SK-N-SH (cell line): ENCODE measurements around the gene NAPG. TPM values are rescaled to one million over a fixed set of nuclear protein-coding genes. Genes with fewer than 3 reads are reported as not detected.

Source experiments
- CTCF ChIA-PET: fragments of 300-600, 350-600 bp; formaldehyde crosslinking; extraction: SDS; loops from one replicate; lab custom pipeline; 2021; lab: Yijun Ruan, JAX
- POLR2A ChIA-PET: fragments of 350-600 bp; sonication (Branson Sonifier 250); formaldehyde crosslinking; extraction: SDS; loops from one replicate; lab custom pipeline; 2020; ENCODE audit warnings: antibody characterized with exemption, inconsistent platforms; lab: Yijun Ruan, JAX
- DNase-seq: peaks from one replicate; pipeline ENCODE4 v3.0.0; 2012
- H2AFZ ChIP-seq: fragments of 200-600 bp; sonication (generic); 2 replicates; pipeline ENCODE4 v1.8.1; 2016; ENCODE audit warnings: antibody characterized with exemption, mild to moderate bottlenecking, low read depth
- H3F3A ChIP-seq: fragments of 200-600 bp; sonication (generic); replicated peaks from 2 replicates; pipeline ENCODE3; 2016; ENCODE audit warnings: antibody characterized with exemption, mild to moderate bottlenecking; ENCODE audit not compliant: insufficient read depth
- H3K27ac ChIP-seq, 2 experiments: fragments of 200-500 bp in 1 of 2; fragments of 200-600 bp in 1 of 2; sonication (Bioruptor generic) in 1 of 2; sonication (generic), shearing (Covaris generic) in 1 of 2; 2 replicates each; pipeline versions ENCODE4 v1.5.1 to v1.6.1; 2014 to 2016; ENCODE audit warnings: low read depth in 2 of 2, inconsistent platforms in 1 of 2, low read length in 1 of 2, mild to moderate bottlenecking in 1 of 2, mixed read lengths in 1 of 2
- H3K27me3 ChIP-seq: fragments of 200-600 bp; sonication (generic), shearing (Covaris generic); 2 replicates; pipeline ENCODE4 v1.6.1; 2016; ENCODE audit warnings: mixed run types; ENCODE audit not compliant: insufficient read depth
- H3K36me3 ChIP-seq, 2 experiments: fragments of 200-500 bp in 1 of 2; fragments of 200-600 bp in 1 of 2; sonication (Bioruptor generic) in 1 of 2; sonication (generic) in 1 of 2; replicated peaks in 1 of 2; 2 replicates each; pipeline versions ENCODE3 to v1.5.1; 2014 to 2016; ENCODE audit warnings: low read length in 1 of 2, mild to moderate bottlenecking in 1 of 2; ENCODE audit not compliant: insufficient read depth in 2 of 2, control insufficient read depth in 1 of 2
- H3K4me1 ChIP-seq, 2 experiments: fragments of 200-500 bp in 1 of 2; fragments of 200-600 bp in 1 of 2; sonication (Bioruptor generic) in 1 of 2; sonication (generic), shearing (Covaris generic) in 1 of 2; 2 replicates each; pipeline versions ENCODE4 v1.5.1 to v1.6.1; 2014 to 2016; ENCODE audit warnings: low read depth in 1 of 2, low read length in 1 of 2, mixed run types in 1 of 2; ENCODE audit not compliant: insufficient read depth in 2 of 2, control insufficient read depth in 1 of 2
- H3K4me2 ChIP-seq: fragments of 200-600 bp; sonication (generic), shearing (Covaris generic); 2 replicates; pipeline ENCODE4 v1.6.1; 2017; ENCODE audit warnings: mixed run types
- H3K4me3 ChIP-seq, 2 experiments: fragments of 200-500 bp in 1 of 2; fragments of 200-600 bp in 1 of 2; sonication (Bioruptor generic) in 1 of 2; sonication (generic), shearing (Covaris generic) in 1 of 2; 2 replicates each; pipeline versions ENCODE4 v1.5.1 to v1.8.1; 2014 to 2016; ENCODE audit warnings: low read depth in 2 of 2, inconsistent platforms in 1 of 2, low read length in 1 of 2, mild to moderate bottlenecking in 1 of 2, mixed read lengths in 1 of 2, moderate library complexity in 1 of 2
- H3K79me2 ChIP-seq: fragments of 200-600 bp; sonication (generic); 2 replicates; pipeline ENCODE4 v1.8.1; 2017; ENCODE audit warnings: mild to moderate bottlenecking; ENCODE audit not compliant: insufficient read depth
- H3K9ac ChIP-seq: fragments of 200-600 bp; sonication (generic); 2 replicates; pipeline ENCODE4 v1.6.1; 2017; ENCODE audit warnings: mixed run types
- H3K9me2 ChIP-seq: fragments of 200-600 bp; sonication (generic); 2 replicates; pipeline ENCODE4 v1.6.1; 2017; ENCODE audit warnings: mixed run types
- H3K9me3 ChIP-seq: fragments of 200-600 bp; sonication (generic); 2 replicates; pipeline ENCODE4 v1.6.1; 2017; ENCODE audit warnings: mixed run types, mild to moderate bottlenecking, moderate library complexity
- H4K20me1 ChIP-seq: fragments of 200-600 bp; sonication (generic); 2 replicates; pipeline ENCODE4 v1.6.1; 2017; ENCODE audit warnings: mild to moderate bottlenecking, mixed run types; ENCODE audit not compliant: insufficient read depth
- CTCF ChIP-seq: fragments of 200-600 bp; sonication (generic); IDR thresholded peaks from 2 replicates; pipeline ENCODE4 v1.6.1; 2017; ENCODE audit warnings: antibody characterized with exemption, mild to moderate bottlenecking, moderate library complexity
- ELF1 ChIP-seq: IDR thresholded peaks from 2 replicates; pipeline ENCODE4 v1.4.0; 2012
- EP300 ChIP-seq, 2 experiments: IDR thresholded peaks; 2 replicates each; pipeline versions ENCODE4 v1.4.0 to v1.6.1; 2012; ENCODE audit warnings: borderline replicate concordance in 1 of 2, low read depth in 1 of 2, low read length in 1 of 2
- FOXJ3 ChIP-seq: sonication (generic); formaldehyde crosslinking; IDR thresholded peaks from 2 replicates; pipeline ENCODE4 v1.5.1; 2020; ENCODE audit warnings: mild to moderate bottlenecking, missing genetic modification reagents
- GABPA ChIP-seq: IDR thresholded peaks from 2 replicates; pipeline ENCODE4 v1.4.0; 2012; ENCODE audit warnings: low read depth, mild to moderate bottlenecking
- GATA2 ChIP-seq: sonication (generic); formaldehyde crosslinking; IDR thresholded peaks from 2 replicates; pipeline ENCODE4 v1.5.0; 2020; ENCODE audit warnings: mild to moderate bottlenecking, missing genetic modification reagents
- JUND ChIP-seq: IDR thresholded peaks from 2 replicates; pipeline ENCODE4 v1.4.0; 2012
- MAX ChIP-seq: IDR thresholded peaks from 2 replicates; pipeline ENCODE4 v1.4.0; 2012; ENCODE audit warnings: low read depth
- NRF1 ChIP-seq: IDR thresholded peaks from 2 replicates; pipeline ENCODE4 v1.6.1; 2012; ENCODE audit warnings: low read depth, mild to moderate bottlenecking, low read length
- PBX3 ChIP-seq: IDR thresholded peaks from 2 replicates; pipeline ENCODE4; 2012
- RCOR1 ChIP-seq: fragments of 150-350 bp; IDR thresholded peaks from 2 replicates; pipeline ENCODE4 v1.6.1; 2017; ENCODE audit warnings: antibody characterized with exemption, low read length
- RFX5 ChIP-seq: IDR thresholded peaks from 2 replicates; pipeline ENCODE4 v1.6.1; 2012; ENCODE audit warnings: mild to moderate bottlenecking, improper control_type of control experiment, low read length
- RXRA ChIP-seq: IDR thresholded peaks from 2 replicates; pipeline ENCODE4 v1.4.0; 2012; ENCODE audit warnings: low read depth, mild to moderate bottlenecking, borderline replicate concordance
- TAF1 ChIP-seq: IDR thresholded peaks from 2 replicates; pipeline ENCODE4 v1.6.1; 2012; ENCODE audit warnings: low read depth, mild to moderate bottlenecking, low read length, moderate library complexity, borderline replicate concordance
- USF2 ChIP-seq: fragments of 150-350 bp; IDR thresholded peaks from 2 replicates; pipeline ENCODE4 v1.6.1; 2017; ENCODE audit warnings: antibody characterized with exemption, low read length, low read depth, borderline replicate concordance
- ZBTB33 ChIP-seq: IDR thresholded peaks from 2 replicates; pipeline ENCODE4 v1.4.0; 2012; ENCODE audit warnings: low read depth, borderline replicate concordance
- WGBS: methylation state at CpG from one replicate; pipeline ENCODE4 v1.1.6; 2017; ENCODE audit warnings: low lambda C conversion rate; 5-methylcytosine and 5-hydroxymethylcytosine counted together
- polyA plus RNA-seq, 3 experiments: library from polyadenylated mRNA; depleted of rRNA; stranded (reverse); fragments of >200 nt; gene quantifications; 2 replicates each; pipeline ENCODE4 v1.2.3, GENCODE V29; 2012

NAPG gene
- polyA plus RNA-seq, 1 of the 3 experiments (the other 2 are of a cell fraction), result 9.2 TPM

GRCh38 chr18:10557085-10557677 lies 31.4 kb downstream of the NAPG start:
- Histone ChIP-seq H3K27me3 (no peaks in the 10 kb centered on the region), H3F3A (no peaks in the 10 kb centered on the region), H2AFZ (no peak overlapping the region), H3K4me3 (no peak overlapping the region), H3K4me2 (no peak overlapping the region), H3K9me3 (no peaks in the 10 kb centered on the region), H4K20me1 (no peaks in the 10 kb centered on the region), H3K27ac (no peak overlapping the region), H3K9ac (no peak overlapping the region), H3K36me3 (peaks cover 40 to 51% of the 10 kb centered on the region in 2 experiments), H3K79me2 (no peaks in the 10 kb centered on the region), H3K4me1 (peaks cover 0 to 5% of the 10 kb centered on the region in 2 experiments; a peak in 1 of 4 replicates), H3K9me2 (no peaks in the 10 kb centered on the region)
- CTCF ChIA-PET, result no interaction called here
- DNase-seq, result no peak
- TF ChIP-seq CTCF, result no peak
- no peak for TF ChIP-seq EP300 (IDR thresholded peaks at IDR 0.05; ENCODE audit: borderline replicate concordance in 1 of 2, low read depth in 1 of 2, low read length in 1 of 2)
- no peak for TF ChIP-seq GABPA
- TF ChIP-seq RCOR1, result no peak
- no peak for TF ChIP-seq FOXJ3 (CRISPR knock-in tag)
- no peak for TF ChIP-seq GATA2 (CRISPR knock-in tag)
- no peak for TF ChIP-seq ZBTB33
- TF ChIP-seq ELF1, result no peak
- TF ChIP-seq MAX, result no peak
- no peak for TF ChIP-seq NRF1
- no peak for TF ChIP-seq TAF1
- no peak for TF ChIP-seq RXRA
- no peak for TF ChIP-seq USF2
- TF ChIP-seq RFX5, result no peak
- no peak for TF ChIP-seq PBX3
- no peak for TF ChIP-seq JUND
- POLR2A ChIA-PET, result no interaction called here
- WGBS, result 96% methylated on average over 6 of the region's 6 CpGs
